Heart left ventricle (tissue), 16 donors: ENCODE measurements around the gene CHD8. TPM values are rescaled to one million over a fixed set of nuclear protein-coding genes. Genes with fewer than 3 reads are reported as not detected.
A peak's percentile ranks its signal among the peaks of the same experiment; 100 is the strongest.

Experiments
- ATAC-seq, 4 donors: fragments of 200-7000 bp; cut with Tn5 transposase; one replicate each; pipeline ENCODE4 v1.9.1; 2020 to 2022; ENCODE audit warnings: moderate library complexity in 4 of 4, mild to moderate bottlenecking in 3 of 4, moderate number of reproducible peaks in 1 of 4
- DNase-seq, 5 donors: peaks; one replicate each; pipeline ENCODE4 v3.0.0-alpha.2; 2020
- H3K27ac ChIP-seq, 12 donors: fragments of 200-600 bp; sonication (generic) in 4 of 12; one replicate each; pipeline versions ENCODE4 v1.5.0 to v1.8.0; 2016 to 2022; ENCODE audit warnings: mild to moderate bottlenecking in 2 of 12
- H3K27me3 ChIP-seq, 9 donors: fragments of 200-600 bp; sonication (generic) in 2 of 9; one replicate each; pipeline versions ENCODE4 v1.5.1 to v1.8.0; 2016 to 2022; ENCODE audit warnings: mild to moderate bottlenecking in 3 of 9
- H3K36me3 ChIP-seq, 9 donors: fragments of 200-600 bp; sonication (generic) in 2 of 9; one replicate each; pipeline versions ENCODE4 v1.5.0 to v1.8.0; 2018 to 2022; ENCODE audit warnings: mild to moderate bottlenecking in 2 of 9
- H3K4me1 ChIP-seq, 12 donors: fragments of 200-600 bp; sonication (generic) in 4 of 12; one replicate each; pipeline versions ENCODE4 v1.5.0 to v1.8.0; 2016 to 2022; ENCODE audit warnings: mild to moderate bottlenecking in 3 of 12
- H3K4me3 ChIP-seq, 12 donors: fragments of 200-600 bp; sonication (generic) in 4 of 12; one replicate each; pipeline versions ENCODE4 v1.5.0 to v1.8.0; 2017 to 2022; ENCODE audit warnings: mild to moderate bottlenecking in 9 of 12, moderate library complexity in 4 of 12
- H3K9me3 ChIP-seq, 12 donors: fragments of 200-600 bp; sonication (generic) in 4 of 12; one replicate each; pipeline versions ENCODE4 v1.5.0 to v1.8.0; 2016 to 2022; ENCODE audit warnings: mild to moderate bottlenecking in 1 of 12
- CTCF ChIP-seq, 12 donors: fragments of 200-600 bp; sonication (generic) in 4 of 12; IDR thresholded peaks; one replicate each; pipeline versions ENCODE4 v1.5.0 to v1.8.0; 2018 to 2022; ENCODE audit warnings: antibody characterized with exemption in 12 of 12, mild to moderate bottlenecking in 5 of 12
- POLR2A ChIP-seq, 2 donors: fragments of 450-650 bp; IDR thresholded peaks; one replicate each; pipeline ENCODE4 v1.6.1; 2017; ENCODE audit warnings: antibody characterized with exemption in 2 of 2, mild to moderate bottlenecking in 2 of 2, moderate library complexity in 2 of 2
- WGBS, 4 donors: extraction: QIAGEN DNeasy Blood & Tissue Kit in 2 of 4; methylation state at CpG; one replicate each; pipeline versions ENCODE4 v1.1.5 to v1.1.7; 2013 to 2018; 5-methylcytosine and 5-hydroxymethylcytosine counted together
- intact Hi-C, 10 donors: fragments of 100-400 bp; cut with DNase I; formaldehyde crosslinking; loops; one replicate each; pipeline versions ENCODE4 v1.11.1 to v1.14.2; 2022
- polyA plus RNA-seq, 2 donors: library from polyadenylated mRNA; stranded (reverse); fragments of 200-250 nt; gene quantifications; one replicate each; pipeline ENCODE4 v1.2.3, GENCODE V29; 2013
- total RNA-seq, 9 donors: library from RNA; depleted of rRNA in 2 of 9; stranded (reverse); fragments of >200 nt in 2 of 9; fragmentation: NEBNext Ultra II Directional in 3 of 9; extraction: Animal tissue kit (Norgen Biotek cat#: 25700) in 3 of 9; gene quantifications; one replicate each; pipeline versions ENCODE4 v1.1.0 to v1.2.4, GENCODE V29; 2016 to 2023
- donor health status: ischemic (EF 13 %, LVEDD 7.1; RV severe dilation, severe dysfunction).
- donor health status: healthy with polysubstance abuse.
- donor health status: DM: no; HTN: yes; CAD: no.
- donor health status: DM: no; HTN: no; CAD: no.
- donor health status: ischemic (EF 25% LVEDD 6.9; RV normal size, moderate dysfunction).
- donor health status: ischemic (EF 25% LVEDD 5.7; RV mildly dilated, moderate dysfunction).
- donor health status: healthy.
- donor health status: DM: yes; HTN: yes; CAD: no.
- donor health status: ischemic (EF 35%, LVEDD 5.7; RV mildly dilated, moderate dysfunction).
- donor health status: nonischemic (EF 11% LVEDD 7.7; RV severe dilation, severe dysfunction).
- donor health status: DM: yes; HTN: yes; CAD: no.
- donor health status: PGD.
- donor health status: ischemic (EF 29% LVEDD 5.4; RV normal size, mild dysfunction).
- donor health status: nonischemic (EF 23%, LVEDD 6.1; RV moderate dilation, normal function).

Gene CHD8
- total and polyA plus RNA-seq, 11 donors, result 19.0 to 56.9 (median 35.7) TPM

- intact Hi-C loops, result loop anchor here in 2 of 10 donors (5.0 to 10.0 kb wide), 2 partner anchors 53 to 56 kb away; no protein-coding TSS in a partner anchor
- Histone ChIP-seq H3K27me3 (no peaks in the 10 kb centered on the region), H3K36me3 (peaks cover 0 to 83% (median 72%) of the 10 kb centered on the region in 9 donors), H3K9me3 (no peaks in the 10 kb centered on the region), H3K27ac (no peak overlapping the region), H3K4me1 (peaks cover 0 to 10% (median 0%) of the 10 kb centered on the region in 12 donors), H3K4me3 (no peak overlapping the region)
- TF ChIP-seq POLR2A (IDR thresholded peaks at IDR 0.05) (no peak), CTCF (IDR thresholded peaks at IDR 0.05) (no peak)
- ATAC-seq, result no peak
- WGBS, 4 donors, result 90 to 92% (median 91%) methylated on average over 5 of the region's 5 CpGs
- DNase-seq, result no peak
Observed at GRCh38 chr14:21501568-21501967, 45.6 kb upstream of the CHD8 start.

- peak in 1 of 4 donors; percentile 30 for ATAC-seq
Observed at GRCh38 chr14:21498540-21499526, 42.9 kb upstream of the CHD8 start.

GRCh38 chr14:21496453-21496852 lies 40.5 kb upstream of the CHD8 start:
- Histone ChIP-seq H3K27me3 (no peaks in the 10 kb centered on the region), H3K4me3 (no peak overlapping the region), H3K4me1 (no peaks in the 10 kb centered on the region), H3K27ac (no peak overlapping the region), H3K36me3 (peaks cover 0 to 100% (median 98%) of the 10 kb centered on the region in 9 donors), H3K9me3 (no peaks in the 10 kb centered on the region)
- TF ChIP-seq POLR2A (IDR thresholded peaks at IDR 0.05), result no peak
- no peak for TF ChIP-seq CTCF (IDR thresholded peaks at IDR 0.05)
- 87 to 92% (median 90%) methylated on average over 2 of the region's 2 CpGs for WGBS, 4 donors
- ATAC-seq (peak in 1 of 4 donors; percentile 47), DNase-seq (no peak)
- intact Hi-C loops, result loop anchor here in 3 of 10 donors (5.0 kb wide), 1 partner anchor 61 kb away; no protein-coding TSS in a partner anchor

More at GRCh38 chr14:21498540-21499526, 42.9 kb upstream of the CHD8 start:
- no peak overlapping the region for H3K27ac ChIP-seq
- DNase-seq, result no peak
- TF ChIP-seq POLR2A (IDR thresholded peaks at IDR 0.05) (no peak), CTCF (IDR thresholded peaks at IDR 0.05) (peak in 10 of 12 donors; percentile 19 to 59 (median 44))
- 66 to 70% (median 68%) methylated on average over 5 of the region's 5 CpGs for WGBS, 4 donors
- no peak overlapping the region for H3K4me3 ChIP-seq
- H3K27me3 ChIP-seq, result no peaks in the 10 kb centered on the region
- peaks cover 0 to 100% (median 98%) of the 10 kb centered on the region in 9 donors for H3K36me3 ChIP-seq
- H3K9me3 ChIP-seq, result no peaks in the 10 kb centered on the region
- H3K4me1 ChIP-seq, result no peaks in the 10 kb centered on the region
- intact Hi-C loops, result loop anchor here in 5 of 10 donors (2.0 to 5.0 kb wide), 2 partner anchors 58 kb away; no protein-coding TSS in a partner anchor
